GM21825 (cell line): ENCODE data around the gene IMMT.
"Not testable (repeated sequence)": the region's sequence is repeated elsewhere in the genome, so short reads cannot be mapped to it uniquely, and the experiment has no call there.

Source experiments
- ATAC-seq: cut with Tn5 transposase; IDR thresholded peaks from one replicate; pipeline ENCODE4 v1.9.1; 2021; ENCODE audit warnings: mild to moderate bottlenecking, moderate library complexity; ENCODE audit not compliant: unreplicated experiment

IMMT gene

DNA sequence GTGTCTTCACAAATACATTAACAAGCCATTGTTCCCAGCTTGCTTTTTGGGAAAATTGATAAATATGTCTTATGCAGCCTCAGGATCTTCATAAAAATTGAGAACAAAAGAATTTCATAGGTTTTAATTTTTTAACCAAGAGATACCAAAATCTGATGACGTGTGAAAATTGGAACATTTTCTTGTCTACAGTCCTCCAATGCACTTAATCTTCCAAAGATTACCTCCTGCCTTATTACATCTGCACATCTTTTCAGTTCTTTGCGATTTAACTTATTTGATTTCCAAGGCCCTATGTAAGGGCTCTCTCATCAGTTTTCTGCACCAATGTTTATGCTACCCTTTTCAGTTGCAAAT is 7.1 kb upstream of the IMMT start:
- ATAC-seq = no peak

DNA sequence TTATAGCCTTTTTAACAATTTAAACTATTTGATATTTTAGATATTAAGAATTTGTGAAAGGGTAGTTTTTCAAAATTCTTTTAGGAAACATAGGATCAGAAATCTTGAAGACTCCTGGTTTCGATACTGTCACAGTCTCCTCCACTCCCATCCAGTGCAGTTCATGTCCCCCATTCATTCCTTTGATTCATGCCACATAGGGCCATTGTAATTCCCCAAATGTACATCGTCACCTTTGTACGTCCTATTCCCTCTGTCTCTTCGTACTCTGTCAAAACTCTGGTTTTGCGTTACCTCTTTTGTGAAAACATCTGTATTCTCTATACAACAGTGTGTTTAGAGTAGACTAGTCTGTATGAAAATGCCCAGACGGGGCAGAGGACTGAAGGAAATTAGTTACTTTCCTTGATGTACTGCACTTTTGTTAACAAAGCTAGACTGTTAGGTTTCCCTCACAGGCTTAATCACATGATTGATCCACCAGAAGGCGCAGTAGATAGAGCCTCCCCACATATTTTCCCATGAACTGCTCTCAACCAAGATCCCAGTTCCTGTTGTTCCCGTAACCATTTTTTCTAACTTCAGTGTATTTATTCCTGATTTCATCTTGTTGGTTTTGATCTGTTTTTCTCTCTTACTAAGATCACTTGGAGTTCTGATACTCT is 6.5 kb upstream of the IMMT start:
- no peak for ATAC-seq

DNA sequence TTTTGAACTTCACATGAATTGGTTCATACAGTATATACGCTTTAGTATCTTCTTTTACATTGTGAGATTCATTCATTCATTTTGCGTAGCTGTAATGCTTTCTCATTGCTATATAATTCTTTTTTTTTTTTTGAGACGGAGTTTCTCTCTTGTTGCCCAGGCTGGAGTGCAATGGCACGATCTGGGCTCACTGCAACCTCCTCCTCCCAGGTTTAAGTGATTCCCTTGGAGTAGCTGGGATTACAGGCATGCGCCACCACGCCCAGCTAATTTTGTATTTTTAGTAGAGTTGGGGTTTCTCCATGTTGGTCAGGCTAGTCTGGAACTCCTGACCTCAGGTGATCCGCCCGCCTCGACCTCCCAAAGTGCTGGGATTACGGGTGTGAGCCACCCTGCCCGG is 5.3 kb upstream of the IMMT start:
- not testable (repeated sequence) for ATAC-seq

DNA sequence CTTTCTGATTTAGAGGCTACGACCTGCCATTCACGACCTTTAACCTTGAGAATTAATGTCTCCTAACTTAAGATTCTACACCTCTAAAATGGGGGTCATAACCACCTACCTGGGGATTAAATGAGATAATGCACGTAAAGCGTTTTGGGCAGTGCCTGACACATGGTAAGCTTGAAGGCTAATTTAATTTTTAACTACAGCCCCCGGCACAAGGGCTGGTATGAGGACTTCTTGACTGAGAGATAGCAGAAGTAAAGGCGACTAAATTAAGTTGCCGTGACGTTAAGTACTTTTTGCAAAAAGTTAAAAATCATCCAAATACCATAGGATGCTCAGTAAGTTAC is 4.5 kb upstream of the IMMT start:
- no peak for ATAC-seq

DNA sequence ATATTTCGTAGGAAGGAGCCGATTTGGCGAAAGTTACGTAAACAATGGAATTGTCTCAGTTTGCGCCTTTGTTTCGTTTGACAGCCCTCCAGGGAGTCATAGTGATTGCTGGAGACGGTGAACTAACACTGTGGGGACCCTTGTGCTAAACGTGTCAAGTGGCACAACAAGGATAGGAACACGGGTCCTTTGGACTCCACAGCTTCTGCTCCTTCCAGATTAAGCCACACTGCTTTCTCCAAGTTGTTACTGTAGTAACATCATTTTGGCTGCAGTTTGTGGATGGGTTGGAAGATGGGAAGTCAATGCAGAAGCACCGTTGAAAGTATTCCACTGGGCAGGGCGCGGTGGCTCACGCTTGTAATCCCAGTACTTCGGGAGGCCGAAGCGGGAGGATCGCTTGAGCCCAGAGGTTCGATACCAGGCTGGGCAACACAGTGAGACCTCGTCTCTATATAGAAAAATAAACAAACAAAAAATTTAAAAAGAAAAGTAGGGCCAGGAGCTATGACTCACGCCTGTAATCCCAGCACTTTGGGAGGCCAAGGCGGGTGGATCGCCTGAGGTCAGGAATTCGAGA is 636 bp upstream of the IMMT start:
- ATAC-seq = no peak

DNA sequence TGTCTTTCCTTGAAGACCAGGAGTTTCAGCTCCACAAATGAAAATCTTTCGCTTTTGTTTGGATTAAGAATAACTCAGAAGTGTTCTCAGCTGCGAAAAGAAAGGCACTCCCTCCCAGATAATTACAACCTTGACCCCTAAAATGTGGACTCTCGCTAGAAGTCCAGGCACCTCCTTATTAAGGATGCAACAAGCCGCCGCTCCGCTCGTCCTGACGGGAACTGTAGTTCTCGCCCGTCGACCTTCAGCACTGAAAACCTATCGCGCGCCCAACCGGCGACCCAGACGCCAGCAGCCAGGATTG is 559 bp downstream of the IMMT start:
- ATAC-seq = no peak

DNA sequence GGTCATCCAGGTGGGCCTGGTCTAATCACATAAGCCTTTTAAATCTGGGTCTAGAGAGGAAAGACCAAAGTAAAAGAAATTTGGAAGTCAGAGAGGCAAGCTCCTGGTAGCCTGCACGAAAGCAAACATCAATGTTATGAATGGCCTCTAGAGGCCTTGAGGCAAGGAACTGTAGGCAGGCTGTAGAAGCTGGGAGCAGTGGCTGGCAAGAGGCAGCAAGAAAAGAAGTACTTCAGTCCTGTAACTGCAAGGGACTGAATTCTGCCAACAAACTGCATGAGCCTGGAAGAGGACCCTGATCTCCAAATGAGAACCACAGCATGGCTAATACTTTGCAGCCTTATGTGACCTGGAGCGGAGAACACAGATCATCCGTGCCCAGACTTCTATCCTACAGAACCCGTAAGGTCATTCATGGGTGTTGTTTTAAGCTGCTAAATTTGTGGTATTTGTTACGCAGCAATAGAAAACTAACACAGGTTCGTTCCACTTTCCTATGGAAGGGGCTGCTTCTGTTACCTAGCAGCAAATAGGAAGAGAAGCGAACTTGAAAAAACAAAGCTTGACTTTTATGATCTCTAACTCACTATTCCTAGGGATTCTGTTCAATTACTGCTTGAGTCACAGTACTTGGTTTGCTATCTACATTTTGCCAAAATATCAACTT is 1.2 kb downstream of the IMMT start:
- ATAC-seq = no peak

DNA sequence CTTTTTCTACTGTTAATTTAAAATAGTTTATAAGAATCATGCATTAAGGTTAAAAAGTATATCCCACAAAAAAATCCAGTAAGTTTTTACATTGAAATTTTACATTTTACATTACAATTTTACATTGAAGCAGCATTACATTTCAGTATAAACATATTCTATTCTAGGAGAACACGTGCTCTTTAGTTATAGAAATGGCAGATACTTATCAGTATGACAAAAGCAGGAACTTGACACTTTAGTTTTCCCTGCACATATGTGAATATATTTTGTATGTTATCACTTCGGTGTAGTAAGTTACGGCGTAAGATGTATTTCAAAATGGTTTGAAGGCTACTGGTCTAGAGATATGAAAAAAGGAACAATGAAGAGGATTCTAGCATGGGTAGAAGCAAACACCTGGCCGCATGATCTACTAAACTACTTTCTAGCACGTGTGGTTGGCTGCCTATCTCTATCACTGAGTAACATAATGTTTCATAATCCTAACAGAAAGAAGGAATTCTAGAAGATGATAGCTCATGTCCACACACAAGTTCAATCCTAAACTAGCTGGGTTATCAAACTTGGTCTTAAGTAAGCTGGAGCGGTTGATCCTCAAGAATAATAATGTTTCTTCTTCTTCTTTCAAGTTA is 5.4 kb downstream of the IMMT start:
- ATAC-seq = no peak

DNA sequence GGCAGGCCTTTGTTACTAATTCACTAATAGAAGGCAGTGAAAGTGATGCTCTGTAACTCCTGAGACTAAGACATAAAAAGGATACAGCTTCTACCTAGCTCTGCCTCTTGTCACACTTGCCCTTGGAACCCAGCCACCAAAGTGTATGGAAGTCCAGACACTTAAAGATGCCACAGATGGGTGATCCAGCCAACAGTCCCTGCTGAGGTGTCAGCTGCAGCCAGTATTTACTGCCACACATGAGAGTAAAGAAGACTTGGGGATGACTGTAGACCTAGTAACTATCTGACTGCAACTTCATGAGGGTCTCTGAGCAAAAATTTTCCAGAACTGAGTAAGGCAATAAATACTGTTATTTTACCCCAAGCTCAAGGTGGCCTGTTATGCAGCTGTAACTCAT is 8.8 kb downstream of the IMMT start:
- ATAC-seq = peak; percentile 46

DNA sequence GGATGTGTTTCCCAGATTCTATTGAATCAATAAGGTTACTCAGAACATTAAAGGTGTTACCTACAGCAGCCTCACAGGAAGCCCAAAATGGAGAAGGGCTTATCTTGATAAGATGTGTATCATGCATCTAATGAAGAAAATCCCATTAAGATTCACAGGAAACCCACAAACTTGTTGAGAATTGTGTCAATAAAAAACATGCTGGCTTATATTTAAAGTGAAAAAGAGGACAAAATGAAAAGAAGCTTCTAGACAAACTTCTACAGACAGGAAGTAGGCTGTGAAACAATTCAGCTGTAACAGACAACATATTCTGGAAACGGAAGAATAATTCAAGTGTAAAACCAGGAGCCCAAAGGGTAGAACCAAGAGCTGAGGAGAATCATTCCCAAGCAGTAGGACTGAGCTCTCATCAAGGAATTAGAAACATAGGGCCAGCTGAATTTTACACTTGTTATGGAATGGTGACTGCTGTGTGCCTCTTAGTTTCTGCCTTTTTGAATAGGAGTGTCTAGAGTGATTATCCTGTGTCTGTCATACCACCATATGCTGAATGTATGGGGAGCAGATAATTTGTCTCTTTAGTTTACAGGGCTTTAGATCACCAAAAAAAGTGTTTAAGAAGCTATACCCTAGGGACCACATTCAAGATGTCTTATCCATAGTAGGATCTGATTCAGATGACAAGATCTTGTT is 9.6 kb downstream of the IMMT start:
- ATAC-seq = peak; percentile 37

DNA sequence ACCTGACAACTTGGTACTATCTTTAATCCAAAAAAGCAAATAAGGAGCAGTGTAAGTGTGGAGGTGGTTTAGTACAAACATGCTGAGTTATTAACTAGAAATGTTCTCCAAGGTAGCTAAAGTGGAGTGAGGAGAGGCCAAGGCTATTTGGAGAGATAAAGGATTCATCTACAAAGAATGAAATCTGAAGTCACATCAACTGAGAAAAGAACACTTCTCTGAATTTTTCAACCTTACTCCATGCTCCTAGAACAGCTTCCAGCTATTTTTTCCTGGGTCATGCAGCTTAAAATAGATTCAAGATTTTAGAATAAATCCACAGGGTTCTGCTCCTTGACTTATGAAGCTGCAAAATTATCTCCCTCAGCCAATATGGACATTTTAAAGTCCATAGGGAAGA is 18.7 kb downstream of the IMMT start:
- no peak for ATAC-seq

DNA sequence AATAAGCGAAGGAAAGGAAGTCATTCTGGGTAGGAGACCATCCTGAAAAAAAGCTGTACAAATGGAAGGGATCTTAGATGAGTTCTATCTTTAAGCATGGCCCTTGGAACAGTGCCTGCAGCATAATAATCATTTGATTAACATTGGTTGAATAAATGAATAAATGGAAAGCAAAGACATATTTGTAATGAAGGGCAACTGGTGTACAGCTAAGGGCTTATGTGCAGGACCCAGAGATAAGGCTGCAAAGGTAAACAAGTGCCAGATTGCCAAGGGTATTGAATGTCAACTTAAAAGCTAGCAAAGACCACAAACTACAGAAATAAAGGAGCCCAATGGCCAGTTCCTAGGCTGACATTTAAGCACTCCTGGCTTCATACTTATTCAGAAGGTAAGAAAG is 19.4 kb downstream of the IMMT start:
- no peak for ATAC-seq

DNA sequence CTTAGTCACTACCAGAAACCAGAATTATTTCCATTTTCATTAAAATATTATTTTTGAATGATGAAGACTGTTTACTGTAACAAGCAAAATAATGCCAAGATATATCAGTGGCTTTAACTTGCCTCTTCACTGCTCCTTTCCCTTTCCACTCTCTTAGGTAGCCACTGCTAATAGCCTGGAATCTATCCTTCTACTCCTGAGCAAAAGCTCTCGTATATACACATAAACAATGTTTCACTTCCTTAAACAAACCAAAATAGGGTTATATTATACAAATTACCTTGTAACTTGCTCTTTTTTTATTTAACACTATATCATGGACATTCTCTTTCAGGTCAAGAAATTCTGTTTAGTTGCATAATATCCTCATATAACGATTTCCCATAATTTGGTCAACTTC is 20.8 kb downstream of the IMMT start:
- no peak for ATAC-seq

DNA sequence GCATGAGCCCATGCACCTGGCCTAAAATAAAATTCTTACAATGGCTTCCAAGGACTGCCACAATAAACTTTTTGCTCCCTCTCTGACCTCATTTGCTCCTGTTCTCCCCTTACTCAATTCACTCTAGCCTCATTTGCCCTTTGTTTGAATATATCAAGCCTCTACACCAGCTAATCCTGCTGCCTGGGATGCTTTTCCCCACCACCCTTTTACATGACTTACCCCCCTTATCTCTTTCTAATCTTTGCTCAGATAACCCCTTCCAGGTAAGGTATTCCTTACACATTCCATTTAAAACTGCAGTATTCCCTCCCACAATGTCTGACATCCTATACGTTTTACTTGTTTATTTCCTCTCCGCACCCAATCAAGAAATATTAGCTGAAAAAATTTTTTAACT is 22.7 kb downstream of the IMMT start:
- ATAC-seq = no peak

DNA sequence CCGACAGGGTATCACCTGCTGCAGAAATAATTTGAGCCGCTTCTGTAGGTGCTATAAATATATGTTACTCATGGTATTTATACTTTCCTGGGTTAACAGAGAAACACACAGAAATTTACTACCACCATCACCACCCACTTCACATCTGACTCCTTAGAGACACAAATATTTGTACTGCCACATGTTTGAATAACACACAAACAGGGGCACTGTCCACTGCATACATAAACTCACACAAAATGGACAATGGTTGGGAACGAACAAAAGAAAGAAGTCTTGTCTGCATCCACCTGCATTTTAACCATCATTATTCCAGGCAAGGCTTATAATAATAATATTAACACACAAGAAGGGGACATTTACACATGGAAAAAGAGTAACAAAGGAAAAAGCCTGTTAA is 24.0 kb downstream of the IMMT start:
- ATAC-seq = no peak

DNA sequence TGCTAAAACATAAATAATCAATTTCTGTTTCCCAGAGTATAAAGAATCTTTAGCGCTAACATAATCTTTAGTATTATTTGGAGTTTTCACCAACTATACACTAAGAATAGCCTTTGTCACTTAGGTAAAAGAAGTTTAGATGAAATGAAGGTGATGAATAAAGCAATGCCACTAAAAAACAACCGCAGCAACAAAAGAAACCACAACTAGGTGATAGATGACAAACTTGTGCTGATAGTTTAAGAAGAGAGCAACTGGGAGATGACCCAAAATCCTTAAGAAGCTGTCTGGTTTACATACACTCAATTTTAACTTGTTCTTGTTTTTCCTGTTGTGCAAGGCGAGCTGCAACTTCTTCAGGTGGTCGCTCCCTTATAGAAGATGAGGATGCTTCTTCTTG is 24.8 kb downstream of the IMMT start:
- ATAC-seq = no peak

DNA sequence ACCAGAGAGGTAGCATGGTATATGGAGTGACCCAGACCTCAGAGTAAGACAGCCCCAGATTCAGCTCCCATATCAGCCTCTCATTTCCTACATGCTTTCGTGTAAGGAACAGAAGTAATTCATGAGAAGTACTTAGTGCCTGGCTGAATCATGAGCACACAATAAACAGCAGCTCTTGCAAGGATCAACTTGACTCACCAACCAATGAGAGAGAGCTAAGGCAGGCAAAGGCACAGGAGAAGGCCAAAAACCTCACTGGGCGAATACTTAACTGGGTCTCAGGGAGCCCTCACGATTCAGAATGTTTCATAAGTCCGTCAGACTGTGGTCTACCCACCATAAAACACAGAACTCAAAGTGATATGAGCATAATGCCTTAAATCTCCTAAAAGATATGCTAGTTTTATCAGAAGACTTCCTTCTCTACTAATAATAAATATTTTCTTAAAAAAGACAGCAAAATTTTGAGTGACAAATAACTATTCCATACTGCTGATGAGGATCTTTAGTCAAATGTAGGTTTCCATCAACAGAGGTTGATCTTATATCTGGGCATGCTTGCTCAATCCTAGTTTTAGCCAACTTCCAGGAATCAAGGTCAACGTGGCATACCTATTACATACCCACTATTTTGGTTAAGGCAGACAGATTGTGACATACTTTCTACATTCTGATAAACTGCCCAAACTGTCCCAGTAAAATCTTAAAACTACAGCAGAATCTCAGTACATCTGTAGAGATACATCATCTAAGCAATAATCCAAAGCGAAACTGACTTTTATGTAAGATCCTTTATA is 34.9 kb downstream of the IMMT start:
- no peak for ATAC-seq

DNA sequence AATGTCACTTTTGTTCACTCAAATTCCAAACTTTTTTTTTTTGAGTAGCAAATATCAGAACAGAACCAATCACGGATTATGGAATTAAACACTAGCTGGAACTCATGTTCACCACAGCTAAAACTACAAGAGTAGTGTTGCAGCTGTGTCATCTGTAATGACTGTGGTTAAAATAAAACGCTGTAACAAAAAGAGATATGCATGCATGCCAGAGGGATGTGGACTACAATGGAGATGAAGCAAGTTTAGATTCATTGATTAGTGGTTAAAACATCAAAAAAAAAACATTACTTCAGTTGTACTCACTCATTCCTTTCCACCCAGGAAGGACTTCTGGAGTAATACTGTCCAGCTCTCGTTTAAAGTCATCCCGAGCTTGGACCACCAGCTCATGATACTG is 37.0 kb downstream of the IMMT start:
- ATAC-seq = no peak

DNA sequence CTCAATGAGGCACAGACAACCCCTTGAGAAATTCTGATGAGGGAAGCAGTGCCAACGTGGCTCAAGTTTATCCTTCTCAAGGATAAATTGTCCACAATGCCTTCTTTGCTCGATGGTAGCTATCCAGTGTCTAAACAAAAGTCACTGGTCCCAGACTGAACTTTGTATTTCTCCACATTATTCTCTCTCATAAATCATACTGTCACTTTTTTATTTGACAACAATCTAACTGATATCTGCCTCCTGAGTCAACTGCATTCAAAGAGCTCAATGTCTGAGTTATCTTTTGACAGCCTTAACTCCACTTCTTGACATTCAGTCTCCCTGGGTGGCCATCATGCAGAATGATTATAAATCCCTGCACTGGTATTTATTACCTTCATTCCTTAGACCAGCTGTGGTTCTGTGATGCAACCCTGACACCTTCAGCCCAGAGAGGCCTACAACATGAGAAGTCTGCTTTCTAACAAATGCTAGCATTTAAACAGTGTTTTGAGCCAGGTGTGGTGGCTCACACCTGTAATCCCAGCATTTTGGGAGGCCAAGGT is 38.2 kb downstream of the IMMT start:
- no peak for ATAC-seq

DNA sequence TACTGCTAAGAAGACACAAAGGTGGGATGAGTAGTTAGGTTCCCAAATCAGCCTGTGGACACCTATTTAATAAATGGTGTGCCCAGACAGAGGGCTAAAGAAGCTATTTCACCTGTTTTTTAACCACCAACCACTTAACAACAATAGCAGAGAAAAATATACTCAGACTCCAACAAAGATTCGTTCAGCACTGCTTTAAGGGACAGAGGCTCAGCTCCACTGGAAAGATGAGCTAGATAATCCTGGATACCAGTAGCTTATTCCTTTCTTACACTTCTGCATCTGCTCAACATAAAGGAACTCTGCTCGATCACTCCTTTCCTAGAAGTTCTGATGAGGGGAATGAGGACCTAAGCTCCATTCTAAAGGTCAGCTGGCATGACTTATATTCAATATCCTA is 44.8 kb downstream of the IMMT start:
- no peak for ATAC-seq

DNA sequence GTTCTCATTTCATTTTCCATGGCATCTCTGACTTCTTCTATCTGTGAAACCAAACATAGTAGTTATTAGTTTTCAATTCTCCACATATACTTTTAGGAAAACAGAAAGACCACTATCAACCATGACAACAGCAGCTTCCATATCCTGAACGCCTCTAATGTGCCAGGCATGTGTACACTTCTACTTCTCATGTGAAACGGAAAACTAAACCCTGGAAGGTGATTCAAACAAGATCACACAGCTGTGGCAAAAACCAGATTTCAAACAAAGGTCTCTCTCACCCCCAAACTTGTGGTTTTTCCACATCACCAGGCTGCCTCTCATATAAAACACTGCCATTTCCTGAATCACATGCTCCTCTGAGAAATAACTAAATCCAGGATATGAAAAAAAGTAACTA is 47.5 kb downstream of the IMMT start:
- no peak for ATAC-seq
